Limb (tissue), 2 donors: Measurements from ENCODE around the gene ALPG.
"Not testable (repeated sequence)": the region's sequence is repeated elsewhere in the genome, so short reads cannot be mapped to it uniquely, and the experiment has no call there.

Experiments used
- DNase-seq, 2 donors: peaks; one replicate each; pipeline ENCODE4 v3.0.0-alpha.2; 2016; ENCODE audit errors: extremely low spot score in 2 of 2

Gene ALPG

DNA sequence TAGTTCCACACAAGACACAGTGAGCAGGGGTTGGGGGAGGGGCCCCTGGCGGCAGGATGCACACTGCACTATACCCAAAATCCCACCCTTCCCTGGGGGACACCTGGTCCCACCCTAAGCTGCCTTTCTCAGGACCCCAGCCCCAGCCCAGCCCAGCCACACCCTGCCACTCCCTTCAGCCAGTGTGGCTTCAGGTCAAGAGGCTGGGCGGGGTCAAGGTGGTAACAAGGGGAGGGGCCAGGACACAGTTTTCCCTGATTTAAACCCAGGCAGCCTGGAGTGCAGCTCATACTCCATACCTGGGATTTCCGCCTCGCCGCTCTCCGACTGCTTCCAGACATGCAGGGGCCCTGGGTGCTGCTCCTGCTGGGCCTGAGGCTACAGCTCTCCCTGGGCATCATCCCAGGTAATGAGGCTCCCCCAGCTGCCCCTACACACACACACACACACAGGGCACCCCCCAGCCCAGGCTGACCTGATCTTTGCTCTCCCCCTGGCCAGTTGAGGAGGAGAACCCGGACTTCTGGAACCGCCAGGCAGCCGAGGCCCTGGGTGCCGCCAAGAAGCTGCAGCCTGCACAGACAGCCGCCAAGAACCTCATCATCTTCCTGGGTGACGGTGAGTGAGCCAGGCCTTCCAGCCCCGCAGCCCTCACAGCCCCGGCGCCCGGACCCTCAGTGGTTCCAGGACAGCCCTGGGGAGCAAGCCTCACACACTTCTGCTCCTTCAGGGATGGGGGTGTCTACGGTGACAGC, at the start of gene ALPG:
ALPG (plus strand) TSS at position 289 of the 755 bp plus-strand sequence; CDS start at position 340, 51 bp downstream.
- no peak for DNase-seq

DNA sequence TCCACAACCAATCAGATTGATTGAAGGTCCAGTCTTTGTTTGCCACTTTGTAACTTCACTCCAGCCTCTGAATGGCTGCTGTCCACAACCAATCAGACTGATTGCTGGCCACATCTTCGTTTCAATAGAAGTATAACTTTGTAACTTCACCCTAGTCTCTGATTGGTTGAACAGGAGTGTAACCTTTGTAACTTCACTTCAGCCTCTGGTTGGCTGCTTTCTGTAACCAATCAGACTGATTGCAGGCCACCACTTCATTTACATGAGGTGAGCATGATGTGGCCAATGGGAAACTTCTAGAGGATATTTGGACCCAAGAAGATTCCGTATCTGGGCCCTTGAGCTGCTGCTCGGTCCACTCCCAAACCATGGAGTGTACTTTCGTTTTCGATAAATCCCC, 45.0 kb upstream of the ALPG start:
- DNase-seq, result no peak

DNA sequence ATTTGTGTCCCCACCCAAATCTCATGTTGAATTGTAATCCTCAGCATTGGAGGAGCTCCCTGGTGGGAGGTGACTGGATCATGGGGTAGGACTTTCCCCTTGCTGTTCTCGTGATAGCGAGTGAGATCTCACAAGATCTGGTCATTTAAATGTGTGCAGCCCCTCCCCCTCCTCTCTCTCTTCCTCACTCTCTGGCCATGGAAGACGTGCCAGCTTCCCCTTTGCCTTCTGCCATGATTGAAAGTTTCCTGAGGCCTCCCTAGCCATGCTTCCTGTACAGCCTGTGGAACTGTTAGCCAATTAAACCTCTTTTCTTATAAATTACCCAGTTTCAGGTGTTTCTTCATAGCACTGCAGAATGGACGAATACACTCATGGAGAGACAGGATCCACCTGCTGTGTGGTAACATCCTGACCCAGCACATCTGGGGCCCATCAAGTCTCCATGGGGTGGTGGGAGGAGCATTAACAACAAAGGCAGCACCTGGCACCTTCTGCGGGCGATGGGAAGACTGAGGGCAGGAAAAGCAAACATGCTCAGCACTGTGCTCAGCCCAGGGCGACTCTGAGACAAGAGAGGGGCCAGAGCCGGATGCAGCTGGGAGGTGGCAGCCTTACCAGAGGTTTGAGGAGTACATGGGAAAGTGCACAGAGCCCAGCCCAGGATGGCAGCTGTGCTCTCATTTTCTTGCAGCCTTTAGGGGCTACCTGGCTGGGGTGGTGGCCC, 44.3 kb upstream of the ALPG start:
- no peak for DNase-seq

DNA sequence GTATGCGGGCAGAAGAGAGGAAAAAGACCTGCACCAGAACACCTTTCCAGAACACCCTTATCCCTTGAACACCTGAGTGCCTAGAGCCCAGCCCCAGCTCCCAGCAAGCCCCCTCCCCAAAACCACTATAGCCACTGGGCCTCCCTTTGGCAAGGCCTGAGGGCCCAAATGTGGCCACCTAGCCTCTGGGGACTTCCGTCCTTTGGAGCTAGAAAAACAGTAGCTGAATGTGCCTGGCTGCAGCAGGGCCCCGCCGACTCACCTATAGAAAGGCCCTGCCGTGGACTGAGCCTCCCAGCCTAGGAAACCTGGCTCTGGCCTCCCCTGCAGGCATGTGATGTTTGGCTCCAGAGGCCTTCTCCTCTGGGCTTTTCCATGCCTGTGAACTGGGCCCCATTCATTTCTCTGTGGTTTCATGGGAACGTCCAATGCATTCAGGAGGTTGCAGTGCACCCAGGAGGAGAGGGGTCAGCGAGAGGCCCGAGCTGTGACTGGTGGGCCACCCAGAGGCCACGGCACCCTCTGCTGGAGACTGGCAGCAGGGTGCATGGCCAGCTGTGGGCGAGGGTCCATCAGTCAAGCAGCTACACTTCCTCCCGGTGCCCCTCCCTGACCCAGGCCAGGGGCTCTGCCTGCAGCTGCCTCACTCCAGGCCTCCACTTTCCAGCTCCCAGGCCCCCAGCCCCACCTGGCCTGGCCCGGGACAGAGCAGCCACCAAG, 43.4 kb upstream of the ALPG start:
- not testable (repeated sequence) for DNase-seq

DNA sequence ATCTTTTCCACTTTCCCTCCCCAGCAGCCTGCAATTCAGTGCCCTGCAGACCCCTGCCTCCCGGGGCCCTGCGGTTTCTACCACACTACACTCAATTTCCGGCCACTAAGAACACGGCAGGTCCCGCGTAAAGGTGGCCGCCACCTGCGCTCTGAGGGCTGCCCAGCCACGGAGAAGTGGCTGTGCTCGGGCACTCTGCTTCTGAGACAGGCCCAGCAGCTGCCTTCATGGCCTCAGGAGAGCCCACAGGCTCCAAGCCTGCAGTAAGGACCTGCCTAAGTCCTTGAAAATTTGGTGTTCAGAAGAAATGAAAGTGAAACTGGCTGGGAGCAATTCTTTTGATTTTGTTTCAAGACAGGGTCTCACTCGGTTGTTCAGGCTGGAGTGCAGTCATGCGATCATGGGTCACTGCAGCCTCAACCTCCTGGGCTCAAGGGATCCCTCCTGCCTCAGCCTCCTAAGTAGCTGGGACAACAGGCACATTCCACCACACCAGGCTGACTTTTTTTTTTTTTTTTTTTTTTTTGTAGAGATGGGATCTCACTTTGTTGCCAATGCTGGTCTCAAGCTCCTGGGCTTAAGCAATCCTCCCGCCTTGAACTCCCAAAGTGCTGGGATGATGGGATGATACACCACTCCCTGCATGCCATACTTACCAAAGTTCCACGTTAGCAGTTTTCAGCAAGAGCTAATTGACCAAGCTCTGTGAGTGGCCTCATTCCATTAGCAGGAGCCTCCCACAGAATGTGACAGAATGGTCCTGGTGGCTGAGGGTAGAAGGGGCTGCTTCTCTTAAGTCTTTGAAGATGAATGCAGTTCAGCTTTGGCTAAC, 42.6 kb upstream of the ALPG start:
- DNase-seq, result no peak

DNA sequence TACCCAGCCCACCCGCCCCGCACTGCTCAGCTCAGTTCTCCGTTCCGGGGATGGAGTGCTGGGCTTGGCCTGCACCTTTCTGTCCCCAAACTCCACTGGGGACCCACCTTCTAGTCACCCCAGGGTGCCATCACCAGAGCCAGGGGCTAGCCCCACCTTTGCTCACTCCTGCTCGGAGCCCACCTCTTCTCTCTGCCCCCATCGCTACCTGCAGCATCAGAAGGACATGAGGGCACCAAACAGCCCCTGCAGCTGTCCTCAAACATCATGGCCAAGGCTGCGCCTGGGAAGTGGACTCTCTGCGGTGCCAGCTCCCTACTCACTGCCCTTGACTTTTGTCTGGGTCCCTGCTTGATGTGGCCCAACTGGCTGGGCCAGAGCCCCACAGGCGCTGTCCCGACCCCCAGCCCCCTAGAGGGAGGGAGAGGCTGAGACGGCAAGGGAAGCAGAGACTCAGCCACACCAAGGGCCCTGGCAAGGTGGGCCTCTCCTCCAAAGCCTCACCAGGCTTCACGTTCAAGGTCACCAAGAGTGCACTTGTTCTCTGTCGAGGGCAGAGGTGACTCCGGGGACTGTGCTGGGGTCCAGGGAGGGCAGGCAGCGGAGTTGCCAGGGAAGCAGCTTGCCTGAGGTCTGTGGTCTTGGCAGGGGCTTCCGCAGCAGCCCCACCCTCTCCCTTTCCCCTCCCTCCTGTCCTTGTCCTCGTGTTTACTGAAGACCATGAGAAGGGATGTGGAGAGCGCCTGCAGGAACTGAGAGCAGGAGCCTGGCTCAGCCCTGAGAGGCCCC, 41.6 kb upstream of the ALPG start:
- DNase-seq, result not testable (repeated sequence)

DNA sequence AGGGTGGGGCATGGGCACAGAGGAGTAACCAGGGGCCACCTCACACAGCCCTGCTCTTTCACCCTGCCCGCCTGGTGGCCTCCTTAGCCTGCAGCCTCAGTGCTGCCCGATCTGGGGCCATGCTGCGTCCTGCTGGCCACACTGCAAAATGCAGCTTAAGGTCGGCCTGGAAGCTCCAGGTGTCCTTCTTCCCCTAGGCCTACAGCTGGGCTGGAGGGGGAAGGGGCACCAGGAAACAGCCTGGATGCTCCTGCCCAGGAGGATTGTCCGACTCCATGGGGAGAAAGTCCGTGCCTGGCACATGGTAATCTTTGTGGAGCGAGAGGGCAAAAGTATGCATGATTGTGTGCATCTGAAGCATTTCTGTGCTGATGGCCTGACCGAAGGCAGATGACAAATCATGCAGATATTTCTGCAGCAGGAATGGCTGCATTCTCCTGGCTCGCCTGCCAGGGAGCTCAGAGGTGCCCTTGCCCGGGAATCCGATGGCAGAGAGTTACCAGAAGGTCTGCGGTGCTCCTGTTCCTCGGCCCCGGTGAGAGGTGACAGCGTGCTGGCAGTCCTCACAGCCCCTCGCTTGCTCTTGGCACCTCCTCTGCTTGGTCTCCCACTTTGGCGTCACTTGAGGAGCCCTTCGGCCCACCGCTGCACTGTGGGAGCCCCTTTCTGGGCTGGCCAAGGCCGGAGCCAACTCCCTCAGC, 40.9 kb upstream of the ALPG start:
- no peak for DNase-seq

DNA sequence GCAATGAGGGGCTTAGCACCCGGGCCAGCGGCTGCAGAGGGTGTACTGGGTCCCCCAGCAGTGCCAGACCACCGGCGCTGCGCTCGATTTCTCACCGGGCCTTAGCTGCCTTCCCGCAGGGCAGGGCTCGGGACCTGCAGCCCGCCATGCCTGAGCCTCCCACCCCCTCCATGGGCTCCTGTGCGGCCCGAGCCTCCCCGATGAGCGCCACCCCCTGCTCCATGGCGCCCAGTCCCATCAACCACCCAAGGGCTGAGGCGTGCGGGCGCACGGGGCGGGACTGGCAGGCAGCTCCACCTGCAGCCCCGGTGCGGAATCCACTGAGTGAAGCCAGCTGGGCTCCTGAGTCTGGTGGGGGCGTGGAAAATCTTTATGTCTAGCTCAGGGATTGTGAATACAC, 40.2 kb upstream of the ALPG start:
- not testable (repeated sequence) for DNase-seq

DNA sequence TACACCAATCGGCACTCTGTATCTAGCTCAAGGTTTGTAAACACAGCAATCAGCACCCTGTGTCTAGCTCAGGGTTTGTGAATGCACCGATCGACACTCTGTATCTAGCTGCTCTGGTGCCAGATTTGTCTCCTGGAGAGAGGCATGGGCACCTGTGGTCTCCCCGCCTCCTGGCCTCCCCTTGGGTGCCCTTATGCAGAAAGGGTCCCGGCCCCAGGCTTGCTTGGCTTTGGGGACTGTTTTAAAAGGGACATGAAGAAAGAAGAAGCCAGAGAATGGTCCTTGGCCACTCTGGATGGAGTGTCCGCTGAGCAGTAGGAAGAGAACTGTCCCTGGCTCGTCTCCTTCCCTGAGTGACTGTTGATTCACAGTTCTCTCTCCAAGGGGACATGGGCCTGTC, 39.6 kb upstream of the ALPG start:
- no peak for DNase-seq

DNA sequence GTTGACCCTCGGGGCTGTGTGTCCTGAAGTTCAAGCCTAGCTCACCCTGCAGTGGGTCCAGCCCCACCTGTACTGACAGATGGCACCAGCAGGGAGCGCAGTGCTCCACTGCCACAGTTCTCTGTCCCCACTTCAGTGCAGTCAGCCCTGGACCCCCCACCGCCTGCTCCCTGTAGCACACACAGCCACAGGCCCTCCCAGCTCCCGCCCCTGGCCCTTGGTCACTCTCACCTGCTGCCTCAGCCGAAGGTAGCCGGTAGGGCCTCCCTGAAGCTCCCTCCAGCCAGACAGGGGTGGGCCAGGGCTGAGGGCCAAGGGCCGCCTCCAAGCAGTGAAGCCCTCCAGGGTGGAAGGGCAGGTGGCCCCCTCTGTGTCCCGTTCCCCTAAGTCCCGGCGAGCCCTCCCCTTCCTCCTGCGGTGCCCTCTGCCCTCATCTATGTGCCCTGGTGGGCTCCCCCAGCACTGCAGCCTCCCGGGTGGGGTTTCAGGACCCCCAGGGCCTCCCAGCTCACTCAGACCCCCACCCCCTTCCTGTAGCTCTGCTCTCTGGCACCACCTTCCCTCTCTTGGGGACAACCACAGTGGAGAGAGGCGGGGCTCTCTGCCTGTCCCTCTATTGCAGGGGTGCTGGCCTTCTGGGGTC, 38.9 kb upstream of the ALPG start:
- no peak for DNase-seq

DNA sequence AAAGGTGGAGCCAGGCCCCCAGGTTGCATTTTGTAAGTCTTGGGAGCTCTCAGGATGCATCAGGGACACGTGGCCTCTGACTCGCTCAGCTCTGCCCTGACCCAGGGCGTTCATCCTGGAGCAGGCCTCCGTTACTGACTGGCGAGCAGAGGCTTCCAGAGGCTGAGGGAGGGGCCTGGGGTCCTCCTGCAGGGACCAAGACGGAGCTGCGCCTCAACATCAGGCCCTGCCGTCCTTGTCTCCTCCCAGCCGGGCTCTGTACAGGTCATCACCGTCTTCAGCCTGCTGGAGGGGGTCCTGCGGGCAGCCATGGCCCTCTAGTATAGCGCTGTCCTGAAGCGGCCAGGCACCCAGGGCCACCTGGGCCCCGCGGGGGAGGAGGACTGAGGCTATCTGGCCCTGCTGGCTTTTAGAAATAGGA, 38.3 kb upstream of the ALPG start:
- no peak for DNase-seq

DNA sequence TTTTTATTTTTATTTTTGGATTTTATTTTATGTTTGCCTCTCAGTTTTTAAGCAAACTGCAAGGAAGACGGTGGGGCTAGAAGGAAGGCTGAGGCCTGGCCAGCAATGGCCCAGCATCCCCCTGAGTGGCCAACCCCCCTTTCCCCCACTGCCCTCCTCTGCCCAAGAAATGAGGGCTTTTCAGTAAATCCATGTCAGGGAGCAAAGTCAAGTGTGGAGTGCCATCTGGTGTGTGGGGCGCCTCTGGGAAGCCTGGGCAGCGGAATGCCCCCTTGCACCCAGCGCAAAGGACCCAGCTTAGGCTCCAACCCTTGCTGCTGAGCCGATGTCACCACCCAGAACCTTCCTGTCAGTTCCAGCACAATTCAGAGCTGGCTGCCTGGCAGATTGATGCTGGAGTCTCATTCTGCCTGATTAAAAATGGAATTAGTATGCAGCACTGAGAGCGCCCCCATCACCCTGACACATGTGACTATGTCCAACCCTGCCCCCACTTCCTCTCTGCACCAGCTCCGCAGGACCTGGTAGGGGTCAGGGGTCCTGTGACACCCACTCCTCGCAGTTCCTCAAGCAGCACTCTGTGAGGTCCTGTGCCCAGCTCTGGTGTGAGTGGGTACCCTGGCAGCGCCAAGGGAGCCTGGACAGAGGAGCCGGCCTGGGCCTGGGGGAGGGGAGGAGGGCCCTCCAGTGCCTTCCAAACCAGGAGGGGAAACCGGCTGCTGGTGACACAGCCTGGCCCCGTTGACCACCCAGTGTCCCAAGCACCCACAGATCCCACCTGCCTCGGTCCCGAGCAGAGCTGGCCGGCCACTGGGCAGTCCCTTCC, 37.3 kb upstream of the ALPG start:
- DNase-seq, result no peak

DNA sequence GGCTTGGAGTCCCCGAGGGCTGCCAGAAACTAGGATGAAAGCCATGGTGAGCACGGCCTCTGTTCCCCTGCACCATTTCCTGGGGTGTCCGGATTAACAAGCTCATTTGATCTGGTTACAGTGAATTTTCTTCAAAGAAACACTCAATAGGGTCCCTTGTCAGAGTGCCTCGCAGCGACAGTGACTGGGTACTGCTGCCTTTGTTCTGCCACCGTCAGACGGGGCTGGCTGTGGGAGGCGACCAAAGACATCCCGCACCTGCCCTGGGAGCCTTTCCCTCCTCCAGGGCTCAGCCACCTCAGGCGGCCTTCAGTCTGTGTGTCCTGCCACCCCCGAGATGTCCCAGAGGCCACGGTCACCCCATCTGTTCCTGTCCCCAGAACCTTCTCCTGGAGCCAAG, 36.6 kb upstream of the ALPG start:
- not testable (repeated sequence) for DNase-seq

DNA sequence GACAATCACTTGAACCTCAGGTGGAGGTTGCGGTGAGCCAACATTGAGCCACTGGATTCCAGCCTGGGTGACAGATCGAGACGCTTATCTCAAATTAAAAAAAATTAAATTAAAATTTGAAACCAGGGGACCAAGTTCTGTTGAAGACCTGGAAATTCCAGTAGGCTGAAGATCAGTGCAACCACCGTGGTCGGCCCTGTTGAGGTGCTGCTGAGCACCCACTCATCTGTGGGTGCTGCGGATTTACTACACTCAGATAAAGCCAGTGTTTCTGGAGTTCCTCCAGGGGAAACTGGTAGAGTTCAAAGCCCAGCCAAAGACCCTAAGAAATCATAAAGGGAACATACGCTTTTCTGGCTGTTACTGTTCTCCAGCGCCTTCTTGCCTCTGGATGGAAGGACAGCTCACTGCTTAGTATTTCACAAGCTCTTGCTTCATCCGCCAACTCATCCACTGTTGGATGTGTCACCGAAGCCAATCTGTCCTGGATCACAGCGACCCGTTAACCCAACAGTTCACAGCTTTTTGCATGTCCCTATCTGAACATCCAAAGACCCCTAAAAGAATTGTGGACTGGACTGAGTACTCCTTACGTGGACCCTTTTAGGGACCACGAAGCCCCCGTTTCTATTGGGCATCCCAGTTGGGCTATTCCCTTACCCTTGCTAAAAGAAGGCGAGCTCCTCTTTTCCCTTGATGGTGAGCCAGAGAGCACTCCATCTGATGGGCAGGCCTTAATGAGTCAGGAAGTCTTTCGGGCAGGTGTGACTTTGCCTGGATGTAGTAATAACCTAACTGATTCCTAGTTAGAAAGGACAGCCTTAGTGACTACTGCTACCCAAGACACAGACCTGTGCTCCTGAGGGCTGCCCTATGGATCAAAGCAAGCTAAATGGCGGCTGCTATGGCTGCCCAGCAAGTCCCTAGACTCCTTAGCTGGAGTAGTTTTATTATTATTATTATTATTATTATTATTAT, 34.1 kb upstream of the ALPG start:
- no peak for DNase-seq

DNA sequence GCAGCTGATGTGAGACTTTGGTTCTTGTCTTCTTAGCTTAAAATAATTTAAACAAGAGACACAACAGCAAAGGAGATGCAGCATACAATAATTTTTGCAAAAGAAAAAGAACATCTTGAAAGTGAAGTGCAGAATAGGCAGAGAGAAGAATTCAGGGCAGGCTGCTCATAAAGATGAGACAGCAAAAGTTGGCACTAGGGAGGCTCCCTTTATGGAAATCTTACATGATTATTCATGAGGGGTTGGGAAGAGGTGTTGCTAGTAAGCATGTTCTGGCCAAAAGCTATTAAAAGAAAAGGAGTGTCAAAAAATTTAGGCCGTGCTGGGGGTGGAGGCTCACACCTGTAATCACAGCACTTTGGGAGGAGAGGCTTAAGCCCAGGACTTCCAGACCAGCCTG, 32.3 kb upstream of the ALPG start:
- no peak for DNase-seq

DNA sequence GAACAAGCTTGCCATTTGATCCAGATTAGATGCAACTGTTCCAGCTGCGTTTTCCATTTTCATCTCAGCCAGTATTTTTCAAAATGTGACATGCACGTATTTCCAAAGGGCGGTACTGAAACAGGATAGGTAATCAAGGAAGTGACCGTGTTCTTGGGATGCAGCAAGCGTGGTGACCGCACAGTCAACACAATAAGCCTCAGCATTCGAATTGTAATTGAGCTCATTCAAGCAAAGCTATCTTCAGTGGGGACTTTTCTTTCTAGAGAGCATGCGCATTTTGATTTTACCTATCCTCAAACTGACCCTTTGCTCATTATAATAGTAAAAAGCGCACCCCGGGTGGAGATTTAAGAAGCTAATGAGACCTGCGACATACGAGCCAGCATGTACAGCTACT, 31.5 kb upstream of the ALPG start:
- DNase-seq, result no peak

DNA sequence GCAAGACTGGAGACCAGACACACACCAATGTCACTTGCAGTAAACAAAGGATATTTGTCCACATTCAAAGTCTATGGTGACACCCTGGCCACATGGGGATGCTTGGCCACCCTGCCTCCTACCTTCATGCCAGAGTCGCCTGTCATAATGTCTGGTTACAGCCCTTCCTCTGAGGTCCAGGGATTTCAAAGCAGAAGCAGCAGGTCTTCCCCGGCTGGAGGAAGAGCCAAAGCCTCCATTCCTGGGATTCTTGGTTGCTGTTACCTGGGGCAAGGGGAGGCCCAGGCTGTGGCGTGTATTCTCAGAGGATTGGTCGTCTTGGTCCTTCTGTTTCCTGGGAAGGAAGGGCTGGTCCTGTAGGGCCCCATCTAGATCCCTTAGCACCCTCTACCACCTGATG, 30.4 kb upstream of the ALPG start:
- DNase-seq, result no peak
